A549 treated with RU486 at 1 μM for 4 hours (cell line): ENCODE data around the gene ELFN1. TPM values are rescaled to one million over a fixed set of nuclear protein-coding genes. Genes with fewer than 3 reads are reported as not detected.

Experiments used
- total RNA-seq: library from RNA; stranded (reverse); fragments of 200-300 nt; extraction: Qiagen RNA extraction; gene quantifications from 5 replicates; pipeline ENCODE4 v1.2.3, GENCODE V29; 2022; ENCODE audit warnings: low read depth

Gene ELFN1
- 0.32 to 0.59 TPM (median 0.39 TPM) in 5 replicates for total RNA-seq

DNA sequence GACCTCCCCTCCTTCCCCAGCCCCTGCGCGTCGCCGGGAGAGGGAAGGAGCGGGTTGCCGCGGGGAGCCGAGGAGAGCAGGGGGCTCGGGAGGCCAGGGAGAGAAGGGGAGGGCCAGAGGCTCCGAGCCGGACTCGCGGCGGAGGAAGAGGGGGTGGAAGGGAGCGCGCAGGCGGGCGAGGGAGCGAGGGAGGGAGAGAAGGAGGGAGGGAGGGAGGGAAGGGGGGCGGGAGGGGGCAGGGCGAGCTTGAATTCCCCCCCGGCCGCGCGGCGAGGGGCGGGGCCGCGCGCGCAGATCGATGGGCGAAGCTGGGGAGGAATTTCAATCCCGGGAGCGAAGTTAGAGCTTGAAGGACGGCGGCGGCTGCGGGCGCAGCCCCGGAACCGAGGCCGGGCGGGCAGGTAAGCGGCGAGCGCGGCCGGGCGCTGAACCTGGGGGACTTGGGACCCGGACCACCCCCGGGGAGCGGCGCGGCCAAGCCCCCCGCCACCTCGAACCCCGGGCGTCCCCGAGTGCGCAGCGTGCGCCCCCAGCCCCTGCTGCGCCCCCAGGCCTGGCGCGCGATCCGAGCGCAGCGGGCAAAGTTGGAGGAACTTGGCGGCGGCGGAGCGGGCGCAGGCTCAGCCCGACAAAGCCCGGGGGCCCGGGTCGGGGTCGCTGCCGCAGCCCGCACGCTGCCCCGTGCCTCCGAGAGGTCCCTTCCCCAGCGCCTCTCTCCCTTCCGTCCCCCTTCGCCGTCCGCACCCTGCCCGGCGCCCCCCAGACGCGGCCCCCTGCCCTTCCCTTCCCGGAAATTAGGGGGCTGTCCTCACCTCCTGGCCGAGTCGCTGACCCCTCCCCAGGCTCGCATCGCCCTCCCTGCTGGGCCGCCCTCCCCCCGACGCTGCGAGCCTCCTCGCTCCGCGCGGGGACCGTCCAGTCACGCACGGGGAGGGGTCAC lies at the start of gene ELFN1:
Gene ELFN1 (plus strand): TSS at position 324 of the 940 bp plus-strand sequence. CDS start 74,320 bp downstream, outside the sequence.

Other genes starting within 250 kb of the ELFN1 start
- 19.8 to 31.5 TPM (median 26.5 TPM) in 5 replicates for gene MICALL2, start 210.8 kb upstream of the ELFN1 start, total RNA-seq
- gene INTS1, start 165.9 kb upstream of the ELFN1 start, total RNA-seq = 41.0 to 63.9 TPM (median 62.3 TPM) in 5 replicates
- 53.5 to 106 TPM (median 89.6 TPM) in 5 replicates for gene MAFK, start 139.6 kb upstream of the ELFN1 start, total RNA-seq
- 9.0 to 17.3 TPM (median 12.6 TPM) in 5 replicates for gene TMEM184A, start 114.1 kb upstream of the ELFN1 start, total RNA-seq
- 82.9 to 114 TPM (median 108 TPM) in 5 replicates for gene PSMG3, start 100.2 kb upstream of the ELFN1 start, total RNA-seq